SJCRH30 (cell line): ENCODE measurements around the gene CCL24. TPM values are rescaled to one million over a fixed set of nuclear protein-coding genes. Genes with fewer than 3 reads are reported as not detected.
"Not testable (repeated sequence)": the region's sequence is repeated elsewhere in the genome, so short reads cannot be mapped to it uniquely, and the experiment has no call there.

Source experiments
- DNase-seq, 2 experiments: peaks; one replicate each; pipeline ENCODE4 v3.0.0-alpha.2; 2015 to 2020
- H3K27ac ChIP-seq: fragments of 250-450 bp; sonication (Bioruptor Pico); 2 replicates; pipeline ENCODE4 v1.5.1; 2020; ENCODE audit warnings: mild to moderate bottlenecking, moderate library complexity
- H3K27me3 ChIP-seq: fragments of 250-450 bp; sonication (Bioruptor Pico); 2 replicates; pipeline ENCODE4 v1.5.1; 2020; ENCODE audit warnings: mild to moderate bottlenecking, moderate library complexity
- H3K36me3 ChIP-seq: fragments of 250-450 bp; sonication (Bioruptor Pico); 2 replicates; pipeline ENCODE4 v1.5.1; 2020; ENCODE audit warnings: mild to moderate bottlenecking, moderate library complexity
- H3K4me1 ChIP-seq: fragments of 250-450 bp; sonication (Bioruptor Pico); 2 replicates; pipeline ENCODE4 v1.5.1; 2020; ENCODE audit warnings: mild to moderate bottlenecking, moderate library complexity
- H3K4me3 ChIP-seq: fragments of 250-450 bp; sonication (Bioruptor Pico); 2 replicates; pipeline ENCODE4 v1.5.1; 2020; ENCODE audit warnings: mild to moderate bottlenecking, moderate library complexity
- H3K9me3 ChIP-seq: fragments of 250-450 bp; sonication (Bioruptor Pico); replicated peaks from 2 replicates; pipeline ENCODE4 v1.5.1; 2020; ENCODE audit warnings: mild to moderate bottlenecking, moderate library complexity
- total RNA-seq: library from RNA; depleted of rRNA; stranded (reverse); fragments of >200 nt; shearing (Covaris generic); gene quantifications from 2 replicates; pipeline ENCODE4 v1.2.3, GENCODE V29; 2014; rRNA removed

Gene CCL24
- total RNA-seq, 1 experiment from 2014 or later = not detected

GRCh38 chr7:75780647-75781273, 32.8 kb downstream of the CCL24 start:
- H3K27ac ChIP-seq, H3K9me3 ChIP-seq, DNase-seq, H3K27me3 ChIP-seq, H3K4me3 ChIP-seq, H3K4me1 ChIP-seq, H3K36me3 ChIP-seq: not testable (repeated sequence)

- not testable (repeated sequence) for H3K36me3 ChIP-seq, H3K4me3 ChIP-seq, H3K27me3 ChIP-seq, H3K9me3 ChIP-seq, H3K4me1 ChIP-seq, DNase-seq, H3K27ac ChIP-seq
Observed at GRCh38 chr7:75779516-75779915, 34.1 kb downstream of the CCL24 start.

GRCh38 chr7:75779035-75779434, 34.6 kb downstream of the CCL24 start:
- not testable (repeated sequence) for DNase-seq, H3K27me3 ChIP-seq, H3K27ac ChIP-seq, H3K4me1 ChIP-seq, H3K4me3 ChIP-seq, H3K9me3 ChIP-seq, H3K36me3 ChIP-seq

GRCh38 chr7:75776295-75776971, 37.2 kb downstream of the CCL24 start:
- no peaks in the 10 kb centered on the region for H3K27me3 ChIP-seq
- DNase-seq = no peak
- no peaks in the 10 kb centered on the region for H3K9me3 ChIP-seq
- no peaks in the 10 kb centered on the region for H3K4me1 ChIP-seq
- no peaks in the 10 kb centered on the region for H3K36me3 ChIP-seq
- H3K27ac ChIP-seq = no peak overlapping the region
- no peak overlapping the region for H3K4me3 ChIP-seq

- DNase-seq, H3K4me1 ChIP-seq, H3K27ac ChIP-seq, H3K27me3 ChIP-seq, H3K9me3 ChIP-seq, H3K36me3 ChIP-seq, H3K4me3 ChIP-seq: not testable (repeated sequence)
Observed at GRCh38 chr7:75773958-75774357, 39.6 kb downstream of the CCL24 start.

GRCh38 chr7:75772081-75773077, 41.2 kb downstream of the CCL24 start, which contains the start of gene CCL26:
TSS of gene CCL26 (minus strand) at chr7:75772211. CDS start at chr7:75772176, 35 bp downstream.
- H3K36me3 ChIP-seq = no peaks in the 10 kb centered on the region
- no peaks in the 10 kb centered on the region for H3K9me3 ChIP-seq
- H3K4me3 ChIP-seq = no peak within 1 kb of the TSS
- H3K27ac ChIP-seq = no peak within 1 kb of the TSS
- no peaks in the 10 kb centered on the region for H3K27me3 ChIP-seq
- no peaks in the 10 kb centered on the region for H3K4me1 ChIP-seq
- peak in 1 of 2 experiments; percentile 17 for DNase-seq

GRCh38 chr7:75771224-75771623, 42.4 kb downstream of the CCL24 start:
- Histone ChIP-seq H3K4me3 (no peak overlapping the region), H3K27ac (no peak overlapping the region), H3K4me1 (no peaks in the 10 kb centered on the region), H3K9me3 (no peaks in the 10 kb centered on the region), H3K27me3 (no peaks in the 10 kb centered on the region), H3K36me3 (no peaks in the 10 kb centered on the region)
- DNase-seq = no peak

GRCh38 chr7:75762350-75762917, 51.2 kb downstream of the CCL24 start:
- Histone ChIP-seq H3K9me3 (no peaks in the 10 kb centered on the region), H3K36me3 (no peaks in the 10 kb centered on the region), H3K27me3 (no peaks in the 10 kb centered on the region), H3K4me3 (no peak overlapping the region), H3K4me1 (no peaks in the 10 kb centered on the region), H3K27ac (no peak overlapping the region)
- peak in 1 of 2 experiments; percentile 81 for DNase-seq

GRCh38 chr7:75761801-75762200, 51.8 kb downstream of the CCL24 start:
- not testable (repeated sequence) for H3K27me3 ChIP-seq, DNase-seq, H3K4me1 ChIP-seq, H3K36me3 ChIP-seq, H3K27ac ChIP-seq, H3K9me3 ChIP-seq, H3K4me3 ChIP-seq

Other genes with a start within 250 kb of the CCL24 start
- 48.6 and 49.6 TPM in 2 replicates for gene HIP1, start 74.9 kb downstream of the CCL24 start, total RNA-seq
- gene CCL26, start 41.6 kb downstream of the CCL24 start, total RNA-seq = not detected in 2 replicates
- gene RHBDD2, start 65.2 kb upstream of the CCL24 start, total RNA-seq = 49.3 and 50.6 TPM in 2 replicates
- 106 and 109 TPM in 2 replicates for gene POR, start 101.3 kb upstream of the CCL24 start, total RNA-seq
- 14.0 and 21.2 TPM in 2 replicates for gene TMEM120A, start 180.8 kb upstream of the CCL24 start, total RNA-seq
- gene STYXL1, start 234.2 kb upstream of the CCL24 start, total RNA-seq = 60.9 and 66.8 TPM in 2 replicates
- 160 and 168 TPM in 2 replicates for gene MDH2, start 234.3 kb upstream of the CCL24 start, total RNA-seq